Activated CD8-positive, alpha-beta memory T cell treated with anti-CD3 and anti-CD28 coated beads, Interleukin-2, amount 50 U/mL, for 1 hour (primary cell): ENCODE measurements around the gene ALOXE3.
"Not testable (repeated sequence)": the region's sequence is repeated elsewhere in the genome, so short reads cannot be mapped to it uniquely, and the experiment has no call there.

Experiments
- DNase-seq: peaks from one replicate; pipeline ENCODE4 v3.0.0-alpha.2; 2020; ENCODE audit errors: extremely low read depth

The ALOXE3 gene

GRCh38 chr17:8072341-8072728 lies 46.0 kb downstream of the ALOXE3 start:
- DNase-seq = no peak

- DNase-seq = no peak
These were observed 46.8 kb downstream of the ALOXE3 start for GRCh38 chr17:8071496-8071895.

GRCh38 chr17:8069587-8069860 lies 48.8 kb downstream of the ALOXE3 start:
- DNase-seq = no peak

GRCh38 chr17:8068736-8069586 lies 49.4 kb downstream of the ALOXE3 start:
- DNase-seq = no peak

GRCh38 chr17:8067806-8068205 lies 50.5 kb downstream of the ALOXE3 start:
- no peak for DNase-seq

- DNase-seq = no peak
These were observed 51.2 kb downstream of the ALOXE3 start for GRCh38 chr17:8066841-8067775.

GRCh38 chr17:8064561-8065019 lies 53.7 kb downstream of the ALOXE3 start:
- no peak for DNase-seq

GRCh38 chr17:8063761-8064534 lies 54.4 kb downstream of the ALOXE3 start:
- DNase-seq = no peak

- no peak for DNase-seq
These were observed 55.4 kb downstream of the ALOXE3 start for GRCh38 chr17:8062807-8063483.

- no peak for DNase-seq
These were observed 55.9 kb downstream of the ALOXE3 start for GRCh38 chr17:8062435-8062806.

- DNase-seq = not testable (repeated sequence)
These were observed 56.5 kb downstream of the ALOXE3 start for GRCh38 chr17:8061851-8062250.

- DNase-seq = peak; percentile 25
These were observed 58.0 kb downstream of the ALOXE3 start for GRCh38 chr17:8060274-8060673.

- DNase-seq = no peak
These were observed 59.2 kb downstream of the ALOXE3 start for GRCh38 chr17:8059131-8059530.

- DNase-seq = peak; percentile 21
These were observed 60.6 kb downstream of the ALOXE3 start for GRCh38 chr17:8057691-8058114.

GRCh38 chr17:8056976-8057625 lies 61.2 kb downstream of the ALOXE3 start:
- DNase-seq = no peak

GRCh38 chr17:8056232-8056975 lies 61.9 kb downstream of the ALOXE3 start:
- no peak for DNase-seq

- no peak for DNase-seq
These were observed 62.5 kb downstream of the ALOXE3 start for GRCh38 chr17:8055851-8056231.

- no peak for DNase-seq
These were observed 64.7 kb downstream of the ALOXE3 start for GRCh38 chr17:8053600-8053999.

GRCh38 chr17:8052256-8053252 lies 65.8 kb downstream of the ALOXE3 start:
- no peak for DNase-seq
